ENCODE measurements around the gene TREH.
"Not testable (repeated sequence)": the region's sequence is repeated elsewhere in the genome, so short reads cannot be mapped to it uniquely, and the experiment has no call there.

The TREH gene

GRCh38 chr11:118697346-118697745 is 17.9 kb upstream of the TREH start:
- no peak for DNase-seq (ENCODE audit: low spot score)

- no peak for DNase-seq (ENCODE audit: low spot score)
Observed at GRCh38 chr11:118696673-118697226, 17.3 kb upstream of the TREH start.

- DNase-seq (ENCODE audit: low spot score), result no peak
Observed at GRCh38 chr11:118694771-118695170, 15.3 kb upstream of the TREH start.

GRCh38 chr11:118694185-118694584 is 14.7 kb upstream of the TREH start:
- no peak for DNase-seq (ENCODE audit: low spot score)

- DNase-seq (ENCODE audit: low spot score), result no peak
Observed at GRCh38 chr11:118691926-118692830, 12.7 kb upstream of the TREH start.

GRCh38 chr11:118690553-118691304 is 11.3 kb upstream of the TREH start:
- no peak for DNase-seq (ENCODE audit: low spot score)

GRCh38 chr11:118689852-118690552 is 10.6 kb upstream of the TREH start:
- DNase-seq (ENCODE audit: low spot score), result peak; percentile 96

- no peak for DNase-seq (ENCODE audit: low spot score)
Observed at GRCh38 chr11:118689503-118689851, 10.0 kb upstream of the TREH start.

- no peak for DNase-seq (ENCODE audit: low spot score)
Observed at GRCh38 chr11:118688851-118689502, 9.5 kb upstream of the TREH start.

- DNase-seq (ENCODE audit: low spot score), result not testable (repeated sequence)
Observed at GRCh38 chr11:118688339-118688738, 8.9 kb upstream of the TREH start.

- no peak for DNase-seq (ENCODE audit: low spot score)
Observed at GRCh38 chr11:118687906-118688305, 8.5 kb upstream of the TREH start.

- no peak for DNase-seq (ENCODE audit: low spot score)
Observed at GRCh38 chr11:118684187-118684586, 4.7 kb upstream of the TREH start.

- DNase-seq (ENCODE audit: low spot score), result not testable (repeated sequence)
Observed at GRCh38 chr11:118682939-118683338, 3.5 kb upstream of the TREH start.

- no peak for DNase-seq (ENCODE audit: low spot score)
Observed at GRCh38 chr11:118682372-118682771, 2.9 kb upstream of the TREH start.

- DNase-seq (ENCODE audit: low spot score), result not testable (repeated sequence)
Observed at GRCh38 chr11:118678908-118679307, 542 bp downstream of the TREH start.

- no peak for DNase-seq (ENCODE audit: low spot score)
Observed at GRCh38 chr11:118677977-118678376, 1.5 kb downstream of the TREH start.

GRCh38 chr11:118674082-118674435 is 5.4 kb downstream of the TREH start:
- no peak for DNase-seq (ENCODE audit: low spot score)

- DNase-seq (ENCODE audit: low spot score), result no peak
Observed at GRCh38 chr11:118673361-118674081, 5.9 kb downstream of the TREH start.

GRCh38 chr11:118672846-118673245 is 6.6 kb downstream of the TREH start:
- no peak for DNase-seq (ENCODE audit: low spot score)

- DNase-seq (ENCODE audit: low spot score), result no peak
Observed at GRCh38 chr11:118671254-118671653, 8.2 kb downstream of the TREH start.

- DNase-seq (ENCODE audit: low spot score), result no peak
Observed at GRCh38 chr11:118670063-118670462, 9.4 kb downstream of the TREH start.
